H9 (cell line): ENCODE measurements around the gene GGNBP2. TPM values are rescaled to one million over a fixed set of nuclear protein-coding genes. Genes with fewer than 3 reads are reported as not detected.
A peak's percentile ranks its signal among the peaks of the same experiment; 100 is the strongest.

Experiments used
- DNase-seq: peaks from one replicate; pipeline ENCODE4 v3.0.0-alpha.2; 2017
- H2AFZ ChIP-seq: one replicate; pipeline ENCODE4 v1.6.1; 2013; ENCODE audit warnings: mild to moderate bottlenecking, low read length, control low read depth, moderate library complexity
- H2AK5ac ChIP-seq: 2 replicates; pipeline ENCODE4 v1.6.1; 2013; ENCODE audit warnings: low read length, control low read depth, mixed read lengths; ENCODE audit not compliant: insufficient read length
- H2BK120ac ChIP-seq: one replicate; pipeline ENCODE4 v1.6.1; 2013; ENCODE audit warnings: low read depth, mild to moderate bottlenecking, low read length, control low read depth, inconsistent platforms; ENCODE audit not compliant: poor library complexity, severe bottlenecking
- H2BK12ac ChIP-seq: 2 replicates; pipeline ENCODE4 v1.6.1; 2013; ENCODE audit warnings: low read length, control low read depth, mixed read lengths, low read depth; ENCODE audit not compliant: insufficient read length
- H2BK15ac ChIP-seq: 2 replicates; pipeline ENCODE4 v1.6.1; 2013; ENCODE audit warnings: low read depth, low read length, control low read depth
- H2BK20ac ChIP-seq: one replicate; pipeline ENCODE4 v1.6.1; 2013; ENCODE audit warnings: low read depth, mild to moderate bottlenecking, low read length, control low read depth, inconsistent platforms; ENCODE audit not compliant: poor library complexity, severe bottlenecking
- H2BK5ac ChIP-seq: 2 replicates; pipeline ENCODE4 v1.6.1; 2013; ENCODE audit warnings: low read length, control low read depth, mixed read lengths; ENCODE audit not compliant: insufficient read length
- H3K14ac ChIP-seq: 2 replicates; pipeline ENCODE4 v1.6.1; 2013; ENCODE audit warnings: low read length, control low read depth; ENCODE audit not compliant: insufficient read depth
- H3K18ac ChIP-seq: 2 replicates; pipeline ENCODE4 v1.6.1; 2013; ENCODE audit warnings: low read depth, mild to moderate bottlenecking, mixed read lengths, low read length, control low read depth; ENCODE audit not compliant: insufficient read length
- H3K23ac ChIP-seq: 2 replicates; pipeline ENCODE4 v1.6.1; 2013; ENCODE audit warnings: low read length, control low read depth, mixed read lengths, low read depth; ENCODE audit not compliant: insufficient read length
- H3K23me2 ChIP-seq: 2 replicates; pipeline ENCODE4 v1.6.1; 2013; ENCODE audit warnings: low read depth, mild to moderate bottlenecking, mixed read lengths, low read length, control low read depth; ENCODE audit not compliant: insufficient read length, poor library complexity, severe bottlenecking
- H3K27ac ChIP-seq: 2 replicates; pipeline ENCODE4 v1.5.1; 2013; ENCODE audit warnings: low read length, control low read depth, mixed read lengths, low read depth; ENCODE audit not compliant: insufficient read length
- H3K27me3 ChIP-seq: 2 replicates; pipeline ENCODE4 v1.6.1; 2013; ENCODE audit warnings: low read length, control low read depth, inconsistent platforms; ENCODE audit not compliant: insufficient read depth
- H3K4ac ChIP-seq: 2 replicates; pipeline ENCODE4 v1.6.1; 2013; ENCODE audit warnings: low read depth, mild to moderate bottlenecking, control low read depth, inconsistent platforms, low read length, moderate library complexity
- H3K4me1 ChIP-seq: 2 replicates; pipeline ENCODE4 v1.6.1; 2013; ENCODE audit warnings: low read length, control low read depth, inconsistent platforms; ENCODE audit not compliant: insufficient read depth
- H3K4me2 ChIP-seq: 2 replicates; pipeline ENCODE4 v1.6.1; 2013; ENCODE audit warnings: low read length, control low read depth, mixed read lengths; ENCODE audit not compliant: insufficient read length, insufficient read depth
- H3K56ac ChIP-seq: 2 replicates; pipeline ENCODE4 v1.6.1; 2013; ENCODE audit warnings: low read depth, mild to moderate bottlenecking, mixed read lengths, low read length, control low read depth; ENCODE audit not compliant: insufficient read length
- H3K79me1 ChIP-seq: 2 replicates; pipeline ENCODE4 v1.6.1; 2013; ENCODE audit warnings: low read depth, mild to moderate bottlenecking, moderate library complexity, low read length, control low read depth, inconsistent platforms; ENCODE audit not compliant: insufficient read depth, poor library complexity, severe bottlenecking
- H3K79me2 ChIP-seq: 2 replicates; pipeline ENCODE4 v1.6.1; 2013; ENCODE audit warnings: low read length, control low read depth, inconsistent platforms; ENCODE audit not compliant: insufficient read depth
- H3K9ac ChIP-seq: 2 replicates; pipeline ENCODE4 v1.6.1; 2013; ENCODE audit warnings: low read length, control low read depth, mixed read lengths; ENCODE audit not compliant: insufficient read length; ENCODE audit errors: extremely low read depth
- H3K9me3 ChIP-seq: one replicate; pipeline ENCODE4 v1.6.1; 2013; ENCODE audit warnings: low read depth, low read length, inconsistent platforms; ENCODE audit not compliant: control insufficient read depth
- H3T11ph ChIP-seq: one replicate; pipeline ENCODE4 v1.6.1; 2013; ENCODE audit warnings: mild to moderate bottlenecking, low read length, control low read depth, inconsistent platforms
- H4K20me1 ChIP-seq: one replicate; pipeline ENCODE4 v1.6.1; 2013; ENCODE audit not compliant: control insufficient read depth, insufficient read length, insufficient read depth
- H4K5ac ChIP-seq: 2 replicates; pipeline ENCODE4 v1.6.1; 2013; ENCODE audit warnings: low read depth, mild to moderate bottlenecking, mixed read lengths, low read length, control low read depth; ENCODE audit not compliant: insufficient read length
- H4K8ac ChIP-seq: replicated peaks from 2 replicates; pipeline ENCODE4 v1.6.1; 2013; ENCODE audit warnings: low read length, control low read depth, mixed read lengths, low read depth; ENCODE audit not compliant: insufficient read length
- H4K91ac ChIP-seq: 2 replicates; pipeline ENCODE4 v1.6.1; 2013; ENCODE audit warnings: low read depth, mild to moderate bottlenecking, moderate library complexity, mixed read lengths, low read length, control low read depth; ENCODE audit not compliant: insufficient read length
- H3K27ac Mint-ChIP-seq, 3 experiments: 2 replicates in 2 of 3; 3 replicates in 1 of 3; pipeline ENCODE4 v1.8.0; 2020 to 2021; ENCODE audit warnings: mixed read lengths in 3 of 3, mild to moderate bottlenecking in 1 of 3, moderate library complexity in 1 of 3
- H3K27me3 Mint-ChIP-seq: 2 replicates; pipeline ENCODE4 v1.8.0; 2021; ENCODE audit warnings: low read depth, mild to moderate bottlenecking, moderate library complexity, mixed read lengths
- H3K36me3 Mint-ChIP-seq, 3 experiments: 2 replicates in 2 of 3; 3 replicates in 1 of 3; pipeline ENCODE4 v1.8.0; 2020 to 2021; ENCODE audit warnings: low read depth in 3 of 3, mixed read lengths in 3 of 3; ENCODE audit not compliant: insufficient read depth in 1 of 3
- H3K4me1 Mint-ChIP-seq, 2 experiments: 2 replicates each; pipeline ENCODE4 v1.8.0; 2020; ENCODE audit warnings: mixed read lengths in 2 of 2
- H3K4me3 Mint-ChIP-seq, 2 experiments: 2 replicates in 1 of 2; 3 replicates in 1 of 2; pipeline ENCODE4 v1.8.0; 2020 to 2021; ENCODE audit warnings: mild to moderate bottlenecking in 2 of 2, mixed read lengths in 2 of 2, moderate library complexity in 1 of 2
- H3K9me3 Mint-ChIP-seq, 2 experiments: 2 replicates in 1 of 2; 3 replicates in 1 of 2; pipeline ENCODE4 v1.8.0; 2020; ENCODE audit warnings: mild to moderate bottlenecking in 2 of 2, mixed read lengths in 2 of 2, moderate library complexity in 1 of 2
- WGBS: extraction: QIAGEN DNeasy Blood & Tissue Kit; methylation state at CpG from one replicate; pipeline ENCODE4 v1.1.7; 2013; ENCODE audit warnings: missing lambda C conversion rate, low lambda C conversion rate, mixed read lengths; ENCODE audit not compliant: insufficient read length; ENCODE audit errors: extremely low coverage; 5-methylcytosine and 5-hydroxymethylcytosine counted together
- total RNA-seq: library from RNA; stranded (reverse); gene quantifications from 2 replicates; pipeline ENCODE4 v1.2.1, GENCODE V29; 2021
- TF ChIP-seq, protein P1 (sequence below): fragments of 200-600 bp; sonication (generic); conservative IDR thresholded peaks from 3 replicates; pipeline ENCODE4 v1.8.0; 2021; ENCODE audit warnings: antibody characterized with exemption, mild to moderate bottlenecking

GGNBP2 gene
- total RNA-seq, 1 experiment from 2014 or later = 52.8 TPM

DNA sequence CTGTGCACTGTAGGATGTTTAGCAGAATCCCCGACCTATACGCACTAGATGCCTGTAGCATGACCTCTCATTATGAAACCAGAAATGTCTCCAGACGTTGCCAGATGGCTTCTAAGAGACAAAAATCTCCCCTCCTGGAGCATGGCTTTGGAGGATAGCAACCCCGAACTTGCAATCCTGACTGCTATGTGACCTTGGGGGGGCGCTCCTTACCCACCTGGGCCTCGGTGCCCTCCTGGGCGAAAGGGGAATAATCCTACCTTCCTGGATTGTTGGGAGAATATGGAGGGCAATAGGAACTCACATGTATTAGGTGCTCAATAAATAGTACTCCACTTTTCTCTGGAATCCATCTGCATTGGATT lies 64.8 kb downstream of the GGNBP2 start:
- H3K9me3 Mint-ChIP-seq = peaks cover 0 to 3% of the 10 kb centered on the region in 2 experiments; a peak in 1 of 5 replicates
- no peak overlapping the region for H2BK20ac ChIP-seq
- no peaks in the 10 kb centered on the region for H3K27me3 ChIP-seq
- H3K23me2 ChIP-seq = no peaks in the 10 kb centered on the region
- DNase-seq = no peak
- H4K8ac ChIP-seq = no peak overlapping the region
- H3K4me3 Mint-ChIP-seq = no peak overlapping the region
- H3K9ac ChIP-seq = no peak overlapping the region
- no peaks in the 10 kb centered on the region for H3K27me3 Mint-ChIP-seq
- H3K4me1 ChIP-seq = peaks cover 5% of the 10 kb centered on the region; the same call in 1 of the 2 replicates
- no CpG with 5 or more reads among the region's 7 CpGs for WGBS
- no peak overlapping the region for H4K5ac ChIP-seq
- no peak overlapping the region for H2AK5ac ChIP-seq
- H2BK5ac ChIP-seq = no peak overlapping the region
- H3K27ac ChIP-seq = no peak overlapping the region
- H4K20me1 ChIP-seq = no peaks in the 10 kb centered on the region
- H3K4me2 ChIP-seq = no peak overlapping the region
- H2BK12ac ChIP-seq = no peak overlapping the region
- no peak overlapping the region for H3K27ac Mint-ChIP-seq
- no peak overlapping the region for H3T11ph ChIP-seq
- H3K18ac ChIP-seq = no peak overlapping the region
- H2BK15ac ChIP-seq = no peak overlapping the region
- H2BK120ac ChIP-seq = no peak overlapping the region
- H4K91ac ChIP-seq = no peak overlapping the region
- H3K4me1 Mint-ChIP-seq = peaks cover 36 to 45% of the 10 kb centered on the region in 2 experiments
- H2AFZ ChIP-seq = no peak overlapping the region
- no peak overlapping the region for H3K56ac ChIP-seq
- H3K9me3 ChIP-seq = no peaks in the 10 kb centered on the region
- H3K4ac ChIP-seq = no peak overlapping the region
- no peak overlapping the region for H3K14ac ChIP-seq
- H3K79me1 ChIP-seq = no peaks in the 10 kb centered on the region
- no peaks in the 10 kb centered on the region; the same call in 1 of the 2 replicates for H3K79me2 ChIP-seq
- H3K23ac ChIP-seq = no peak overlapping the region
- TF ChIP-seq, protein P1, sequence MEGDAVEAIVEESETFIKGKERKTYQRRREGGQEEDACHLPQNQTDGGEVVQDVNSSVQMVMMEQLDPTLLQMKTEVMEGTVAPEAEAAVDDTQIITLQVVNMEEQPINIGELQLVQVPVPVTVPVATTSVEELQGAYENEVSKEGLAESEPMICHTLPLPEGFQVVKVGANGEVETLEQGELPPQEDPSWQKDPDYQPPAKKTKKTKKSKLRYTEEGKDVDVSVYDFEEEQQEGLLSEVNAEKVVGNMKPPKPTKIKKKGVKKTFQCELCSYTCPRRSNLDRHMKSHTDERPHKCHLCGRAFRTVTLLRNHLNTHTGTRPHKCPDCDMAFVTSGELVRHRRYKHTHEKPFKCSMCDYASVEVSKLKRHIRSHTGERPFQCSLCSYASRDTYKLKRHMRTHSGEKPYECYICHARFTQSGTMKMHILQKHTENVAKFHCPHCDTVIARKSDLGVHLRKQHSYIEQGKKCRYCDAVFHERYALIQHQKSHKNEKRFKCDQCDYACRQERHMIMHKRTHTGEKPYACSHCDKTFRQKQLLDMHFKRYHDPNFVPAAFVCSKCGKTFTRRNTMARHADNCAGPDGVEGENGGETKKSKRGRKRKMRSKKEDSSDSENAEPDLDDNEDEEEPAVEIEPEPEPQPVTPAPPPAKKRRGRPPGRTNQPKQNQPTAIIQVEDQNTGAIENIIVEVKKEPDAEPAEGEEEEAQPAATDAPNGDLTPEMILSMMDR = peak; percentile 29
- peaks cover 3 to 28% (median 14%) of the 10 kb centered on the region in 3 experiments for H3K36me3 Mint-ChIP-seq
